GM18505 (cell line): ENCODE measurements around the gene ADGRF3.
"Not testable (repeated sequence)": the region's sequence is repeated elsewhere in the genome, so short reads cannot be mapped to it uniquely, and the experiment has no call there.

ENCODE experiments used
- ATAC-seq: cut with Tn5 transposase; IDR thresholded peaks from one replicate; pipeline ENCODE4 v1.9.1; 2021; ENCODE audit not compliant: unreplicated experiment
- POLR2A ChIP-seq: IDR thresholded peaks from 4 replicates; pipeline ENCODE4 v1.6.1; 2011; ENCODE audit warnings: borderline replicate concordance; ENCODE audit not compliant: insufficient read depth, insufficient read length; ENCODE audit errors: extremely low read depth

The ADGRF3 gene

GRCh38 chr2:26363958-26364357 lies 17.4 kb upstream of the ADGRF3 start:
- no peak for ATAC-seq
- no peak for TF ChIP-seq POLR2A

GRCh38 chr2:26363323-26363722 lies 16.7 kb upstream of the ADGRF3 start:
- TF ChIP-seq POLR2A, result no peak
- no peak for ATAC-seq

GRCh38 chr2:26359886-26360473 lies 13.4 kb upstream of the ADGRF3 start:
- no peak for TF ChIP-seq POLR2A
- no peak for ATAC-seq

- no peak for ATAC-seq
- no peak for TF ChIP-seq POLR2A
These were observed 10.2 kb upstream of the ADGRF3 start for GRCh38 chr2:26356771-26357170.

GRCh38 chr2:26356111-26356510 lies 9.5 kb upstream of the ADGRF3 start:
- no peak for ATAC-seq
- no peak for TF ChIP-seq POLR2A

- no peak for ATAC-seq
- TF ChIP-seq POLR2A, result no peak
These were observed 8.7 kb upstream of the ADGRF3 start for GRCh38 chr2:26355038-26355995.

GRCh38 chr2:26354469-26354868 lies 7.9 kb upstream of the ADGRF3 start:
- ATAC-seq, result not testable (repeated sequence)

- ATAC-seq, result no peak
- no peak for TF ChIP-seq POLR2A
These were observed 6.3 kb upstream of the ADGRF3 start for GRCh38 chr2:26352892-26353291.

GRCh38 chr2:26351375-26352090 lies 4.9 kb upstream of the ADGRF3 start:
- no peak for ATAC-seq
- TF ChIP-seq POLR2A, result no peak

GRCh38 chr2:26349690-26350089 lies 3.1 kb upstream of the ADGRF3 start:
- no peak for TF ChIP-seq POLR2A
- ATAC-seq, result no peak

GRCh38 chr2:26347286-26347865 lies 787 bp upstream of the ADGRF3 start:
- ATAC-seq, result no peak
- no peak for TF ChIP-seq POLR2A

- ATAC-seq, result peak; percentile 87
- TF ChIP-seq POLR2A, result peak; percentile 87
These were observed 790 bp downstream of the ADGRF3 start, which contains the start of gene SELENOI for GRCh38 chr2:26345545-26346453. Gene SELENOI, plus strand, starts transcription at chr2:26346143. Its CDS starts 90 bp downstream, at chr2:26346233.
